Panc1 (cell line): ENCODE results near the gene FAM20A. TPM values are rescaled to one million over a fixed set of nuclear protein-coding genes. Genes with fewer than 3 reads are reported as not detected.

ENCODE experiments used
- ATAC-seq: fragments of 200-7000 bp; cut with Tn5 transposase; 2 replicates; pipeline ENCODE4 v1.9.1; 2020; ENCODE audit warnings: mild to moderate bottlenecking, moderate library complexity
- BruUV-seq: library from RNA; stranded (reverse); fragments of 400-500 nt; replicated peaks from 2 replicates; lab custom pipeline; 2021; lab: Mats Ljungman, UMichigan
- CTCF ChIA-PET: fragments of 300-600 bp; sonication (Branson Sonifier 250); formaldehyde crosslinking; loops from one replicate; lab custom pipeline; 2022; ENCODE audit warnings: antibody characterized with exemption; lab: Charles Lee
- POLR2A ChIA-PET: fragments of 300-600 bp; sonication (Branson Sonifier 250); formaldehyde crosslinking; loops from one replicate; lab custom pipeline; 2022; ENCODE audit warnings: antibody characterized with exemption; lab: Charles Lee
- DNase-seq: peaks from one replicate; pipeline ENCODE4 v3.0.0-alpha.2; 2010; ENCODE audit warnings: low read depth, low spot score
- H3K27ac ChIP-seq: 2 replicates; pipeline ENCODE4 v1.5.1; 2011; ENCODE audit warnings: mild to moderate bottlenecking, low read length, inconsistent platforms
- H3K27me3 ChIP-seq: fragments of 200-500 bp; sonication (Bioruptor generic); 2 replicates; pipeline ENCODE4 v1.6.0; 2014; ENCODE audit warnings: low read length, inconsistent platforms; ENCODE audit not compliant: control insufficient read depth, insufficient read depth
- H3K36me3 ChIP-seq: fragments of 200-500 bp; sonication (Bioruptor generic); 2 replicates; pipeline ENCODE4 v1.5.1; 2014; ENCODE audit warnings: inconsistent platforms, mild to moderate bottlenecking, low read length, moderate library complexity; ENCODE audit not compliant: control insufficient read depth, insufficient read depth
- H3K4me1 ChIP-seq: 2 replicates; pipeline ENCODE4 v1.5.1; 2011; ENCODE audit warnings: inconsistent platforms, mild to moderate bottlenecking, low read length, moderate library complexity; ENCODE audit not compliant: control insufficient read depth, insufficient read depth
- H3K4me3 ChIP-seq, 2 experiments: 2 replicates each; pipeline ENCODE4 v1.5.1; 2011 to 2012; ENCODE audit warnings: low read depth in 2 of 2, low read length in 2 of 2, mild to moderate bottlenecking in 2 of 2, inconsistent platforms in 1 of 2, moderate library complexity in 1 of 2
- H3K9me3 ChIP-seq: fragments of 200-500 bp; sonication (Bioruptor generic); 2 replicates; pipeline ENCODE4 v1.5.1; 2014; ENCODE audit warnings: low read depth, mild to moderate bottlenecking, inconsistent platforms, low read length, moderate library complexity; ENCODE audit not compliant: control insufficient read depth, insufficient read depth
- POLR2AphosphoS5 ChIP-seq: IDR thresholded peaks from 2 replicates; pipeline ENCODE4 v1.6.1; 2012; ENCODE audit warnings: mild to moderate bottlenecking, low read depth, low read length, moderate library complexity
- SIN3A ChIP-seq: IDR thresholded peaks from 2 replicates; pipeline ENCODE4 v1.6.1; 2012; ENCODE audit warnings: low read depth, mild to moderate bottlenecking, low read length, moderate library complexity, borderline replicate concordance; ENCODE audit not compliant: insufficient read depth
- TCF7L2 ChIP-seq: IDR thresholded peaks from 2 replicates; pipeline ENCODE4 v1.6.1; 2011; ENCODE audit warnings: mild to moderate bottlenecking, low read depth, low read length, inconsistent platforms
- in situ Hi-C: cut with HindIII; loops from 2 replicates; pipeline ENCODE4 v1.10.0; 2016; ENCODE audit warnings: low sequenced_read_pairs, low pct_unique_long_range_greater_than_20kb
- intact Hi-C: fragments of 100-400 bp; cut with micrococcal nuclease; formaldehyde crosslinking; loops from one replicate; pipeline ENCODE4 v1.10.0; 2022; ENCODE audit not compliant: unreplicated experiment
- total RNA-seq: library from RNA; stranded (reverse); gene quantifications from one replicate; pipeline ENCODE4 v1.2.1, GENCODE V29; 2021; ENCODE audit not compliant: unreplicated experiment
- TF ChIP-seq, protein P1 (sequence below): fragments of 450-650 bp; IDR thresholded peaks from 2 replicates; pipeline ENCODE4 v1.5.1; 2017; ENCODE audit warnings: mild to moderate bottlenecking
- TF ChIP-seq, protein P2 (sequence below), 2 experiments: IDR thresholded peaks; 2 replicates each; pipeline ENCODE4 v1.6.1; 2011 to 2012; ENCODE audit warnings: low read depth in 2 of 2, control low read depth in 1 of 2, low read length in 1 of 2, mild to moderate bottlenecking in 1 of 2, moderate library complexity in 1 of 2; ENCODE audit not compliant: insufficient read depth in 1 of 2

Gene FAM20A
- total RNA-seq, 1 experiment from 2014 or later = 0.44 TPM

DNA sequence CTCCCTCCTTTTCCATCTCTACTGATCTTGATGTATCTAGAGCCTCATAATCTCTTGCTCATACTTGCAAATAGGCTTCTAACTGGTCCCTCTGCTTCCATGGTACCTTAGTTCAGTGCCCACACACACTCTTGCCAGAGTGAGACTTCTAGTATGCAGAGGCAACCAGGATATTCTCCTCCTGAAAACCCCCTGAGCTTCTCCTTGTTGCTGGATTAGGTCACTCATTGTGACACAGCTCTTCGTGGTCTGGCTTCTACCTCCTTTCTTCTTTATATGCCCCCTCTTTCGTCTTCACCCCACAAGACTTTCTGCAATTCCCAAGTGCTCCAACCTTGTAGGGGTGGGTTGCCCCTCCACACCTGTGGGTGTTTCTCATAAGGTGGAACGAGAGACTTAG is 2.5 kb upstream of the FAM20A start:
- ATAC-seq = no peak
- TF ChIP-seq, protein P1, sequence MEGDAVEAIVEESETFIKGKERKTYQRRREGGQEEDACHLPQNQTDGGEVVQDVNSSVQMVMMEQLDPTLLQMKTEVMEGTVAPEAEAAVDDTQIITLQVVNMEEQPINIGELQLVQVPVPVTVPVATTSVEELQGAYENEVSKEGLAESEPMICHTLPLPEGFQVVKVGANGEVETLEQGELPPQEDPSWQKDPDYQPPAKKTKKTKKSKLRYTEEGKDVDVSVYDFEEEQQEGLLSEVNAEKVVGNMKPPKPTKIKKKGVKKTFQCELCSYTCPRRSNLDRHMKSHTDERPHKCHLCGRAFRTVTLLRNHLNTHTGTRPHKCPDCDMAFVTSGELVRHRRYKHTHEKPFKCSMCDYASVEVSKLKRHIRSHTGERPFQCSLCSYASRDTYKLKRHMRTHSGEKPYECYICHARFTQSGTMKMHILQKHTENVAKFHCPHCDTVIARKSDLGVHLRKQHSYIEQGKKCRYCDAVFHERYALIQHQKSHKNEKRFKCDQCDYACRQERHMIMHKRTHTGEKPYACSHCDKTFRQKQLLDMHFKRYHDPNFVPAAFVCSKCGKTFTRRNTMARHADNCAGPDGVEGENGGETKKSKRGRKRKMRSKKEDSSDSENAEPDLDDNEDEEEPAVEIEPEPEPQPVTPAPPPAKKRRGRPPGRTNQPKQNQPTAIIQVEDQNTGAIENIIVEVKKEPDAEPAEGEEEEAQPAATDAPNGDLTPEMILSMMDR = no peak
- TF ChIP-seq POLR2AphosphoS5 = no peak
- TF ChIP-seq SIN3A = no peak
- TF ChIP-seq, protein P2, sequence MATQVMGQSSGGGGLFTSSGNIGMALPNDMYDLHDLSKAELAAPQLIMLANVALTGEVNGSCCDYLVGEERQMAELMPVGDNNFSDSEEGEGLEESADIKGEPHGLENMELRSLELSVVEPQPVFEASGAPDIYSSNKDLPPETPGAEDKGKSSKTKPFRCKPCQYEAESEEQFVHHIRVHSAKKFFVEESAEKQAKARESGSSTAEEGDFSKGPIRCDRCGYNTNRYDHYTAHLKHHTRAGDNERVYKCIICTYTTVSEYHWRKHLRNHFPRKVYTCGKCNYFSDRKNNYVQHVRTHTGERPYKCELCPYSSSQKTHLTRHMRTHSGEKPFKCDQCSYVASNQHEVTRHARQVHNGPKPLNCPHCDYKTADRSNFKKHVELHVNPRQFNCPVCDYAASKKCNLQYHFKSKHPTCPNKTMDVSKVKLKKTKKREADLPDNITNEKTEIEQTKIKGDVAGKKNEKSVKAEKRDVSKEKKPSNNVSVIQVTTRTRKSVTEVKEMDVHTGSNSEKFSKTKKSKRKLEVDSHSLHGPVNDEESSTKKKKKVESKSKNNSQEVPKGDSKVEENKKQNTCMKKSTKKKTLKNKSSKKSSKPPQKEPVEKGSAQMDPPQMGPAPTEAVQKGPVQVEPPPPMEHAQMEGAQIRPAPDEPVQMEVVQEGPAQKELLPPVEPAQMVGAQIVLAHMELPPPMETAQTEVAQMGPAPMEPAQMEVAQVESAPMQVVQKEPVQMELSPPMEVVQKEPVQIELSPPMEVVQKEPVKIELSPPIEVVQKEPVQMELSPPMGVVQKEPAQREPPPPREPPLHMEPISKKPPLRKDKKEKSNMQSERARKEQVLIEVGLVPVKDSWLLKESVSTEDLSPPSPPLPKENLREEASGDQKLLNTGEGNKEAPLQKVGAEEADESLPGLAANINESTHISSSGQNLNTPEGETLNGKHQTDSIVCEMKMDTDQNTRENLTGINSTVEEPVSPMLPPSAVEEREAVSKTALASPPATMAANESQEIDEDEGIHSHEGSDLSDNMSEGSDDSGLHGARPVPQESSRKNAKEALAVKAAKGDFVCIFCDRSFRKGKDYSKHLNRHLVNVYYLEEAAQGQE (IDR thresholded peaks at IDR 0.05; ENCODE audit: insufficient read depth in 1 of 2, low read depth in 2 of 2, low read length in 1 of 2) = no peak
- TF ChIP-seq TCF7L2 = no peak
- ChIA-PET CTCF (no interaction called here), POLR2A (no interaction called here)
- no peak for DNase-seq
- Histone ChIP-seq H3K4me1 (no peaks in the 10 kb centered on the region), H3K9me3 (peaks cover 3% of the 10 kb centered on the region; the same call in 1 of the 2 replicates), H3K36me3 (no peaks in the 10 kb centered on the region), H3K4me3 (no peak overlapping the region), H3K27ac (no peak overlapping the region), H3K27me3 (peaks cover 16% of the 10 kb centered on the region)
- intact Hi-C loops (no loop called here), in situ Hi-C loops (no loop called here)
- no TSS peak for BruUV-seq

DNA sequence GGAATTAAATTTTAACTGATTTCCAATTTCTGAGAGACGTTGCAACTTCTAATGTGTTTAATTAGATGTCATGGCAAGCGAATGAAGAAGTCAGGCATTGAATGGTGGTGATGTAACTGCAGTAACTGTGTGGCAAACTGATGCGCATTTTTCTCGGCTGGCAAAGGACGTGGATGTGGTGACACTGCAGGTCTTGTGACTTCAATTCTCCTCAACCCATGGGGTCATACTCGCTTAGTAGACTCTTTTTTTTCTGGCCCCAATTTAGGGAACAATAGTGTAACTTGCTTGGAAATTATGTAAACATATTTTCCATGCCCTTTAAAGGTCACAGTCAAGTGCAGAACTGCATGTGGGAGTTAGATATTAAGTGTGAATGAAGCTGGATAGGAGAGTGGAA is 1.9 kb upstream of the FAM20A start:
- H3K4me3 ChIP-seq = no peak overlapping the region
- DNase-seq (no peak), ATAC-seq (no peak)
- TF ChIP-seq POLR2AphosphoS5 (no peak), TCF7L2 (no peak), SIN3A (no peak)
- TF ChIP-seq, protein P1 = no peak
- TF ChIP-seq, protein P2 (IDR thresholded peaks at IDR 0.05; ENCODE audit: insufficient read depth in 1 of 2, low read depth in 2 of 2, low read length in 1 of 2) = no peak
- ChIA-PET CTCF (no interaction called here), POLR2A (no interaction called here)
- H3K9me3 ChIP-seq = no peaks in the 10 kb centered on the region
- no peaks in the 10 kb centered on the region for H3K4me1 ChIP-seq
- H3K27ac ChIP-seq = no peak overlapping the region
- no peaks in the 10 kb centered on the region for H3K36me3 ChIP-seq
- intact Hi-C loops = no loop called here
- H3K27me3 ChIP-seq = peaks cover 16% of the 10 kb centered on the region
- BruUV-seq = no TSS peak
- in situ Hi-C loops = no loop called here
